B cell (primary cell): ENCODE measurements around the gene SNRPD2. TPM values are rescaled to one million over a fixed set of nuclear protein-coding genes. Genes with fewer than 3 reads are reported as not detected.

Source experiments
- ATAC-seq: fragments of 200-7000 bp; cut with Tn5 transposase; one replicate; pipeline ENCODE4 v1.10.0; 2021; ENCODE audit warnings: low read depth, mild to moderate bottlenecking, moderate number of reproducible peaks, moderate library complexity
- CTCF ChIA-PET: fragments of 350-600 bp; sonication (Branson Sonifier 250); formaldehyde crosslinking; loops from one replicate; lab custom pipeline; 2021; ENCODE audit warnings: antibody characterized with exemption, inconsistent platforms; lab: Charles Lee
- POLR2A ChIA-PET: fragments of 350-600 bp; sonication (Branson Sonifier 250); formaldehyde crosslinking; loops from one replicate; lab custom pipeline; 2021; ENCODE audit warnings: antibody characterized with exemption; lab: Charles Lee
- DNase-seq: peaks from one replicate; pipeline ENCODE4 v3.0.0; 2013
- H2AFZ ChIP-seq: 2 replicates; pipeline ENCODE4 v1.6.1; 2012; ENCODE audit warnings: mild to moderate bottlenecking, low read depth, low read length; ENCODE audit not compliant: insufficient read depth, poor library complexity, severe bottlenecking
- H3K27ac ChIP-seq, 2 donors: 1 replicate in 1 of 2; 2 replicates in 1 of 2; pipeline ENCODE4 v1.5.1; 2012 to 2013; ENCODE audit warnings: low read length in 2 of 2, mild to moderate bottlenecking in 2 of 2, moderate library complexity in 1 of 2
- H3K27me3 ChIP-seq, 4 experiments: fragments of 200-600 bp in 1 of 4; sonication (generic) in 1 of 4; replicated peaks in 1 of 4; 1 replicate in 2 of 4; 2 replicates in 2 of 4; pipeline versions ENCODE4 v1.6.1 to v1.7.0; 2013 to 2016; ENCODE audit warnings: low read length in 3 of 4, mild to moderate bottlenecking in 2 of 4, mixed read lengths in 1 of 4, moderate library complexity in 1 of 4; ENCODE audit not compliant: insufficient read depth in 4 of 4, control insufficient read depth in 3 of 4; ENCODE audit errors: control extremely low read depth in 1 of 4
- H3K36me3 ChIP-seq, 2 experiments: replicated peaks in 1 of 2; 1 replicate in 1 of 2; 2 replicates in 1 of 2; pipeline versions ENCODE4 v1.6.1 to v1.7.1; 2013; ENCODE audit warnings: low read length in 1 of 2; ENCODE audit not compliant: insufficient read depth in 2 of 2, control insufficient read depth in 1 of 2; ENCODE audit errors: control extremely low read depth in 1 of 2, extremely low read depth in 1 of 2
- H3K4me1 ChIP-seq, 2 donors: fragments of 200-600 bp in 1 of 2; sonication (generic) in 1 of 2; 1 replicate in 1 of 2; 2 replicates in 1 of 2; pipeline versions ENCODE4 v1.5.1 to v1.6.1; 2013 to 2017; ENCODE audit warnings: low read length in 2 of 2; ENCODE audit not compliant: control insufficient read depth in 2 of 2, insufficient read depth in 2 of 2
- H3K4me2 ChIP-seq: replicated peaks from 2 replicates; pipeline ENCODE3; 2012; ENCODE audit warnings: mild to moderate bottlenecking, low read depth, low read length; ENCODE audit not compliant: poor library complexity, severe bottlenecking
- H3K4me3 ChIP-seq, 5 experiments: fragments of 200-600 bp in 1 of 5; sonication (generic) in 1 of 5; 1 replicate in 3 of 5; 2 replicates in 2 of 5; pipeline versions ENCODE4 v1.5.1 to v1.7.0; 2011 to 2016; ENCODE audit warnings: low read length in 4 of 5, mild to moderate bottlenecking in 4 of 5, low read depth in 2 of 5, control low read depth in 1 of 5, moderate library complexity in 1 of 5; ENCODE audit not compliant: insufficient read depth in 1 of 5; ENCODE audit errors: control extremely low read depth in 1 of 5, extremely low read depth in 1 of 5
- H3K79me2 ChIP-seq: fragments of 200-600 bp; sonication (generic); one replicate; pipeline ENCODE4 v1.6.0; 2016; ENCODE audit warnings: low read length; ENCODE audit not compliant: control insufficient read depth, insufficient read depth
- H3K9ac ChIP-seq: fragments of 200-600 bp; sonication (generic); 2 replicates; pipeline ENCODE4 v1.6.1; 2017; ENCODE audit warnings: mild to moderate bottlenecking, low read length, moderate library complexity
- H3K9me3 ChIP-seq, 3 donors: one replicate each; pipeline versions ENCODE4 v1.6.1 to v1.7.1; 2013; ENCODE audit warnings: low read length in 2 of 3; ENCODE audit not compliant: control insufficient read depth in 2 of 3, insufficient read depth in 1 of 3; ENCODE audit errors: control extremely low read depth in 1 of 3
- H4K20me1 ChIP-seq: 2 replicates; pipeline ENCODE4 v1.6.0; 2012; ENCODE audit warnings: mild to moderate bottlenecking, low read length; ENCODE audit not compliant: insufficient read depth, control insufficient read depth, poor library complexity, severe bottlenecking
- H3K27ac Mint-ChIP-seq: one replicate; pipeline ENCODE4 v1.8.0; 2021; ENCODE audit warnings: mixed read lengths
- H3K27me3 Mint-ChIP-seq: one replicate; pipeline ENCODE4 v1.8.0; 2021; ENCODE audit warnings: mixed read lengths
- H3K4me1 Mint-ChIP-seq: one replicate; pipeline ENCODE4 v1.8.0; 2021; ENCODE audit warnings: mixed read lengths
- H3K4me3 Mint-ChIP-seq: one replicate; pipeline ENCODE4 v1.8.0; 2021; ENCODE audit warnings: mixed read lengths
- H3K9me3 Mint-ChIP-seq: one replicate; pipeline ENCODE4 v1.8.0; 2022; ENCODE audit warnings: mixed read lengths; ENCODE audit not compliant: insufficient read depth
- CTCF ChIP-seq: fragments of 200-600 bp; IDR thresholded peaks from one replicate; pipeline ENCODE4 v1.8.0; 2022; ENCODE audit warnings: antibody characterized with exemption, mild to moderate bottlenecking
- EZH2 ChIP-seq: IDR thresholded peaks from 2 replicates; pipeline ENCODE4 v1.6.1; 2012; ENCODE audit warnings: borderline replicate concordance, low read depth, mild to moderate bottlenecking, moderate library complexity, low read length; ENCODE audit not compliant: insufficient read depth, poor library complexity, severe bottlenecking
- WGBS: methylation state at CpG from one replicate; pipeline ENCODE4 v1.1.5; 2013; ENCODE audit warnings: missing lambda C conversion rate; ENCODE audit not compliant: insufficient coverage; 5-methylcytosine and 5-hydroxymethylcytosine counted together
- intact Hi-C: fragments of 100-400 bp; cut with micrococcal nuclease; formaldehyde crosslinking; loops from one replicate; pipeline ENCODE4 v1.10.0; 2022
- polyA plus RNA-seq: library from polyadenylated mRNA; depleted of rRNA; stranded (reverse); fragments of >200 nt; gene quantifications from 2 replicates; pipeline ENCODE4 v1.2.3, GENCODE V29; 2012
- total RNA-seq, 2 donors: library from RNA; stranded (reverse); fragments of 120-200 nt in 1 of 2; gene quantifications; 1 replicate in 1 of 2; 2 replicates in 1 of 2; pipeline versions ENCODE4 v1.2.3 to v1.2.4, GENCODE V29; 2013 to 2022

Gene SNRPD2
- total and polyA plus RNA-seq, 2 donors (not counting 1 experiment from before 2014, with no cell fraction given): 241 to 368 TPM

- peaks cover 37% of the 10 kb centered on the region for H3K4me1 Mint-ChIP-seq
- Histone ChIP-seq H3K9me3 (no peaks in the 10 kb centered on the region), H3K27ac (no peak overlapping the region), H3K27me3 (no peaks in the 10 kb centered on the region), H3K4me2 (no peak overlapping the region), H3K4me3 (no peak overlapping the region), H3K9ac (no peak overlapping the region), H4K20me1 (peaks cover 32% of the 10 kb centered on the region), H3K4me1 (peaks cover 9 to 16% of the 10 kb centered on the region in 2 donors), H3K79me2 (peaks cover 83% of the 10 kb centered on the region), H2AFZ (no peak overlapping the region), H3K36me3 (peaks cover 0 to 18% of the 10 kb centered on the region in 2 experiments)
- no peak for ATAC-seq
- TF ChIP-seq EZH2 (no peak), CTCF (no peak)
- H3K27me3 Mint-ChIP-seq: no peaks in the 10 kb centered on the region
- intact Hi-C loops: no loop called here
- 98% methylated on average over 25 of the region's 25 CpGs for WGBS
- ChIA-PET CTCF (no interaction called here), POLR2A (no interaction called here)
- no peak overlapping the region for H3K27ac Mint-ChIP-seq
- no peak for DNase-seq
- H3K9me3 Mint-ChIP-seq: no peaks in the 10 kb centered on the region
- H3K4me3 Mint-ChIP-seq: no peak overlapping the region
Observed at GRCh38 chr19:45712699-45713067, 20.9 kb upstream of the SNRPD2 start.

GRCh38 chr19:45711851-45712698 lies 20.3 kb upstream of the SNRPD2 start:
- Mint-ChIP-seq H3K4me3 (no peak overlapping the region), H3K9me3 (no peaks in the 10 kb centered on the region), H3K27me3 (no peaks in the 10 kb centered on the region), H3K4me1 (peaks cover 35% of the 10 kb centered on the region), H3K27ac (no peak overlapping the region)
- Histone ChIP-seq H3K9me3 (no peaks in the 10 kb centered on the region), H3K4me3 (no peak overlapping the region), H3K27me3 (no peaks in the 10 kb centered on the region), H2AFZ (no peak overlapping the region), H3K4me1 (peaks cover 9 to 20% of the 10 kb centered on the region in 2 donors), H3K4me2 (no peak overlapping the region), H3K9ac (no peak overlapping the region), H3K27ac (no peak overlapping the region), H3K79me2 (peaks cover 82% of the 10 kb centered on the region), H3K36me3 (peaks cover 0 to 18% of the 10 kb centered on the region in 2 experiments), H4K20me1 (peaks cover 32% of the 10 kb centered on the region)
- ATAC-seq: no peak
- 96% methylated on average over 75 of the region's 76 CpGs for WGBS
- TF ChIP-seq EZH2 (no peak), CTCF (no peak)
- ChIA-PET POLR2A (no interaction called here), CTCF (no interaction called here)
- DNase-seq: no peak
- intact Hi-C loops: no loop called here
